IPS-18c (cell line): Measurements from ENCODE around the gene KRIT1.
A peak's percentile ranks its signal among the peaks of the same experiment; 100 is the strongest.
"Not testable (repeated sequence)": the region's sequence is repeated elsewhere in the genome, so short reads cannot be mapped to it uniquely, and the experiment has no call there.

Experiments used
- H3K4me3 ChIP-seq: 2 replicates; pipeline ENCODE4 v1.7.0; 2013; ENCODE audit warnings: low read depth, mild to moderate bottlenecking, low read length, moderate library complexity; ENCODE audit not compliant: insufficient read depth
- H3K9me3 ChIP-seq: one replicate; pipeline ENCODE4 v1.6.1; 2013; ENCODE audit warnings: mild to moderate bottlenecking, low read length, moderate library complexity; ENCODE audit not compliant: control insufficient read depth, insufficient read depth

The KRIT1 gene

DNA sequence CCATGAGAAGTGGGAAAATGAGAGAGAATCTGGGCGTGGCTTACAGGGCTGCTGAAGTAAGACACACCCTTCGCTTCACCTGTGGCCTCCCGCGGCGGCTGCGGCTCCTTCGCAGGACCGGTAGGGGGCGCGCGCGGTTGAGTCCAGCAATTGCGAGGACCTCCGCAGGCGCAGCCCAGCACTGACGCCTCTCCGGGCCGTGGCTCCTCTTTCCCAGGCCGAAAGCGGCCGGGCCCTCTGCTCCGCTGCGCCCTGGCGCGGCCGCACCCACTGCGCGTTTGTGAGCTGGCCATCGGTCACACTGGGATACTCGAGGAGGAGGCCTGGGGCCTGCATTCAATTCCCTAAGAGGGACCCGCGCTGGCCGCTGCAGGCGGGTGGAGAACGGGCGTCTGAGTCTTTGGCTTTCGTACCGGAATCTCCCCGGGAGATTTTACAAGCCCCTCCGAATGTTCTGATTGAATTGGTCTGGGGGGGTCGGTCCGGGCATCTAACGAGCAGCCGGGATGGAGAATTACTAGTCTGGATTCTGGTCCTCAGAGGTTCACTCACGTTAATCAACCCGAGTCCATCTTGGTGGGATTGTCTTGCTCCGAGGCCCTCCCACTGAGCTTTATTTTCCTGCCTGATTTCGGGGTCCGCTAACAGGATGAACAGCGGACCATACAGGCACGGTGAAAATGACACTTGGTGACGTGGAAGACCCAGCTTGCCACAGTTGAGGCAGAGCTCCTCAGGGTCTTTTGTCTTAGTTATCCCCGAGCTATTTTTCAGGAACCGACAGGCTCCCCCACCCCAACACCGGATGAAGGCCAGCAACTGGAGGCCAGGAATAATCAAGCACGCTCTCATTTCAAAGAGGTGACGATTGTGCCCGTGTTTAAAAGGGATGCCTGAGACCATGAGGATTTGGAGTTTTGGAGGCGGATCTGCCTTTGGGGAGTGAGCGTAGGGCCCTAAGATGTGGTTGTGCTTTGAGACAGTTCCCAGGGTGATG is 66.5 kb downstream of the KRIT1 start, which contains the start of gene LRRD1:
TSS of gene LRRD1 (minus strand) at position 215 of the 997 bp plus-strand sequence. CDS start 13,940 bp downstream, outside the sequence.
- H3K4me3 ChIP-seq = peak within 1 kb of the TSS; percentile 44; the same call in 1 of the 2 replicates
- no peaks in the 10 kb centered on the region for H3K9me3 ChIP-seq

DNA sequence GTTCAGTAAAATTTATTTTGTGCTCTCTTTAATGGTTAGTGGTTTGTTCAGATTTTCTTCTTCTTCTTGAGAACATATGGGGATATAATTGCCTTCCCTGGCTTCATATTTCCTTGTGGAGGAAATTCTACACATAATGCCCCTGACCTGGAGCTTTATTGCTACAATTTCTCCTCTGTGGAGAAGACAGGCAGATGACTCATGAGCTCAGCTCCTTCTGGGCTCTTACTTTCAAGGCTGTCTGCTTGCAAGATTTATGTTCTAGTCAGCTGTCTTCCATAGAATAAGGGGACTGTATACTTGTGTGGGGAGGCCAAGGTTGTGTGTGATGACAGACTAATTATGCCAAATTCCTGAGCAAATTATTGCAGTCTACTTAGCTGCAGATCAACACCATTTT is 68.4 kb downstream of the KRIT1 start:
- no peaks in the 10 kb centered on the region for H3K9me3 ChIP-seq
- no peak overlapping the region for H3K4me3 ChIP-seq

DNA sequence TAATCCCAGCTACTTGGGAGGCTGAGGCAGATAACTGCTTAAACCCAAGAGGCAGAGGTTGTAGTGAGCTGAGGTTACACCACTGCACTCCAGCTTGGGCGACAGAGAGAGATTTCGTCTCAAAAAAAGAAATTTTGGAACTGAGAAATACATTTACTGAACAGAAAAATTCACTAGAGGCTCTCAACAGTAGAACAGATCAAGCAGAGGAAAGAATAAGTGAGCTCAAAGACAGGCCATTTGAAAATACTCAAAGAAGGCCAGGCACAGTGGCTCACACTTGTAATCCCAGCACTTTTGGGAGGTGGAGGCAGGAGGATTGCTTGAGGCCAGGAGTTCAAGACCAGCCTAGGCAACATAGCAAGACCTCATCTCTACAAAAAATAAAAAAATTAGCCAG is 76.2 kb downstream of the KRIT1 start:
- H3K9me3 ChIP-seq, H3K4me3 ChIP-seq: not testable (repeated sequence)

GRCh38 chr7:92161271-92161670 is 84.4 kb downstream of the KRIT1 start:
- Histone ChIP-seq H3K4me3 (no peak overlapping the region), H3K9me3 (no peaks in the 10 kb centered on the region)

DNA sequence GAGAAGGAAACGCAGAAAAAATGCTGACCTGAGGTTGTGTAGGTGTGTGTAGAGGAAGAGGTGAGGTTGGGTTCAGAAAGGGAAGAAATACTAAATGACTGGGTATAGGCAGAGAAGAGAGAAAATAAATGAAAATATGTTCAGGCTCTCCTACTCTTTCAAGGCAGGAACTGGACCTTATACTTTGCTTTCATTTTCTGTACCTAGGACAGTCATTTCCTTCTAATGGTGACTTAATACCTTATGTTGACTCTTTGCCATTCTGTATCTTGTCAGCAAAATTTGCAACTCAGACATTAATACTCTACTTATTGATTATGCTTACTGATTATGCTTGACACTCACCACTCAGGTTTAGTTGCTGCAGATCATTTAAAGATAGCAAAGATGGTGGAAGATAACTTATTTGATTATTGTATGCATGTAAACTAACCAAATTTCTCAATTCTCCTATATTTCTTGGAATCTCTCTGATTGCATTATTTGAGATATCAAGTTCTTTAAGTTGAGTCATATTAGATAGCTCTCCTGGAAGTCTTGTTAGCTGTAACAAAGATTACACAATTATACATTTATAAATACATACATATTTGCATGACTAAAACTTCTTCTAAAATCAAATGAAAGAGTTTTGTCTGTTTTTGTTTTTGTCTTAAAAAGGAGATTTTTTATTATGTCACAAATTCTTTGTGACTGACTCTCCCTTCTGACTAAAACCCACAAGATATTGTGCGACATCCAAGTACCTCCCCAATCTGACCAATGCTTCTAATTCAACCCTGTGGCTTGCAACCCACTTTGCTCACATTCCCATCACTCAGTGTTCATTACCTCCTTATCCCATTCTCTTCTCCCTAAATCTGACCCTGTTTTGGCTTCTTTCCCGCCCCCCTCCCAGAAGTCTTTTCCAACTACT is 86.8 kb downstream of the KRIT1 start:
- H3K4me3 ChIP-seq = no peak overlapping the region
- H3K9me3 ChIP-seq = no peaks in the 10 kb centered on the region

GRCh38 chr7:92156990-92157389 is 88.7 kb downstream of the KRIT1 start:
- Histone ChIP-seq H3K9me3 (no peaks in the 10 kb centered on the region), H3K4me3 (no peak overlapping the region)

DNA sequence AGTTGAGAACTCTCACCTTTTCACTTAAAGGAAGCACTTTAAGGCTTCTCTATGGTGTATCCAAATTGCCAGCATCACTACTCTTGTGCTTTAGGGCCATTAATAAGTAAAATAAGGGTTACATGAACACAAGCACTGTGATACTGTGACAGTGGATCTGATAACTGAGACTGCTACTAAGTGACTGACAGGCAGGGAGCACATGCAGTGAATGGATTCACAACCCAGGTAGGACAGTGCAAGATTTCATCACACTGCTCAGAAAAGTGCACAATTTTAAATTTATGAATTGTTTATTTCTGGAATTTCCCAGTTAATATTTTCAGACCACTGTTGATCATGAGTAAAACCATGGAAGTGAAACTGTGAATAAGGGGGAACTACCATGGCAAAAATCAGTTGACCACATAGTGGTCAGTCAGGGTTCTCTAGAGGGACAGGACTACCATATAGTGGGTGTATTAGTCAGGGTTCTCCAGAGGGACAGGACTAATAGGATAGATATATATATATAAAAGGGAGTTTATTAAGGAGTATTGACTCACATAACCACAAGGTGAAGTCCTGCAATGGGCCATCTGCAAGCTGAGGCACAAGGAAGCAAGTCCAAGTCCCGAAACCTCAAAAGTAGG is 90.5 kb downstream of the KRIT1 start:
- no peaks in the 10 kb centered on the region for H3K9me3 ChIP-seq
- no peak overlapping the region for H3K4me3 ChIP-seq

DNA sequence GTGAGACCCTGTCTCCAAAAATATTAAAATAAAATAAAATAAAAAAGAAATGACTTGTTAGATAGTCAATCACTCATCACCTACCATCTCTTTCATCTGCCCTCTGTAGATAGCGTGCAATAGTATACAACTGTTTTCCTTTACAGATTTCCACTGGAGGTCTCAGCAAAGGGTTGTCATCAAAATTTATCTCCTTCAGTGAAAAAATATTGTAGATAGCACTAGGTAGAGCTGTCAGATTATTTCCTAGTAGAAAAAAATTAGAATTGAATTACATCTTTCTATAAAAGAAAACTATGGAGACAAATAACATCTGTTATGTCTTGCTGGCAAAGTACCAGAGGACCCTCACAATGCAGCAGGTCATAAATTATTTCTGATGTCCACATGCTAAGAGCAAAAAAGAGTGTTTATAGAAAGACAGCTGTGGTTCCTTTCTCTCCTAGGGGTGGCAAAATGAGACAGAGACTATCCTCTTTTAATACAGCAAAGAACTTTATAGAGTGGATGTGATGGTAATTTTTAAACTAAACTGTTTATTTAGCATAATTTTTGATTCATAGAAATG is 95.2 kb downstream of the KRIT1 start:
- Histone ChIP-seq H3K4me3 (no peak overlapping the region), H3K9me3 (no peaks in the 10 kb centered on the region)

DNA sequence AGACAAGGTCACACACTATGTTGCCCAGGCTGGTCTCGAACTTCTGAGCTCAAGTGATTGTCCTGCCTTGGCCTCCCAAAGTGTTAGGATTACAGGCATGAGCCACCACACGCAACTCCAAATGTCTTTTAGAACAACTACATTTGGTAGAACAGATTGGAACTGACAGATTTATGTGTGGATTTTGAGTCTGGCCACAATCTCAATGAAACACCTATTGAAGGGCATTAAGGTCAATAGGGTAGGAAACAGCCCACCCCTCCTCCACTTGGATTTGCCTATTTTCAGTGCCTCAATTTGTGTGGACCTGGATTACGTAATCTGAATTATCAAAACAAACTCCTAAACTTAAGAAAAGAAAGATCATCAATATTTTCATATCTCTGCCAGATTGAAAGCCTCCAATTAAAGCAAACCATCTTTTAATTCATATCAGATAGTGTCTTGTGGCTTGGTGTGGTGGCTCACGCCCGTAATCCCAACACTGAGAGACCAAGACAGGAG is 95.9 kb downstream of the KRIT1 start:
- Histone ChIP-seq H3K9me3 (no peaks in the 10 kb centered on the region), H3K4me3 (no peak overlapping the region)
